Activated CD4-positive, alpha-beta T cell treated with anti-CD3 and anti-CD28 coated beads, Interleukin-2, amount 50 U/mL, for 24 hours (primary cell): ENCODE results near the gene CDIPT.

ENCODE experiments used
- DNase-seq, 2 donors: peaks; one replicate each; pipeline ENCODE4 v3.0.0-alpha.2; 2020; ENCODE audit warnings: low read depth in 1 of 2, low spot score in 1 of 2

CDIPT gene

GRCh38 chr16:29811896-29812665, 50.9 kb downstream of the CDIPT start, which contains the start of gene PRRT2:
Gene PRRT2 (plus strand): TSS chr16:29812193. CDS start chr16:29813055, 862 bp downstream.
- no peak for DNase-seq

DNA sequence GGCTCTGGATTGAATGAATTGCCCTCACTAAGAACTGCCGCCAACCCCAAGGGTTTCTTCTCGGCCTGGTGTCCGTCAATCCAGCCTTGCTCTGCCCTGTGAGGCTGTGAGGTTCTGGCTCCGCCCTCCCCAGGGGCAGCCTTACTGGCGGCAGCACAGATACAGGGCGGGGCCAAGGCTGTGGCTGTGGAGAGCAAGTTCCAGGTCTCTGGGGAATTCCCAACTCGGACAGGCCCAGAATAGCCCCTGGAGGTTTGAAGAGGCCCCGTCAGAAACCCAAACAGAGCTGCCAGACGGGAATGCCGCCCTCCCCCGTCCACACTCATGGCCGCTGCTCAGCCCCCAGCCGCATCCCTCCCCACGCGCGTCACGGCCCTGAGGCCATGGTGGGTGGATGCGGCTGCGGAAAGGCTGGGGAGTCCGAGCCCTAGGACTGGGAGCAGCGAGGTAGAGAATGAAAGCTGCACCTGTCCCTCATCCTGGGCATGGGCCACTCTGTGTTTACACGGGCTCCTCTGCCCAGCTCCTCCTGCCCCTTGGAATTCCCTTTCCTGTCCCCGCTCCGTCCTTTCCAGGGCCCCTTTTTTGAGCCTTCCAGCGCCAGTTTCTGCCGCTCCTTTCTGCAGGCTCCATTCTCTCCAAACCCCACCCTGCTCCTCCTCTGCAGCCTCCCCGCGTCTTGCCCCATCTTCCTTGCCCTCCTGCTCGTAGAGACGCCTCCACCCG, 51.7 kb downstream of the CDIPT start:
- peak in 1 of 2 donors; percentile 70 for DNase-seq

- no peak for DNase-seq
Observed at GRCh38 chr16:29810699-29811169, 52.3 kb downstream of the CDIPT start.

- no peak for DNase-seq
Observed at GRCh38 chr16:29809850-29810698, 53.0 kb downstream of the CDIPT start.

DNA sequence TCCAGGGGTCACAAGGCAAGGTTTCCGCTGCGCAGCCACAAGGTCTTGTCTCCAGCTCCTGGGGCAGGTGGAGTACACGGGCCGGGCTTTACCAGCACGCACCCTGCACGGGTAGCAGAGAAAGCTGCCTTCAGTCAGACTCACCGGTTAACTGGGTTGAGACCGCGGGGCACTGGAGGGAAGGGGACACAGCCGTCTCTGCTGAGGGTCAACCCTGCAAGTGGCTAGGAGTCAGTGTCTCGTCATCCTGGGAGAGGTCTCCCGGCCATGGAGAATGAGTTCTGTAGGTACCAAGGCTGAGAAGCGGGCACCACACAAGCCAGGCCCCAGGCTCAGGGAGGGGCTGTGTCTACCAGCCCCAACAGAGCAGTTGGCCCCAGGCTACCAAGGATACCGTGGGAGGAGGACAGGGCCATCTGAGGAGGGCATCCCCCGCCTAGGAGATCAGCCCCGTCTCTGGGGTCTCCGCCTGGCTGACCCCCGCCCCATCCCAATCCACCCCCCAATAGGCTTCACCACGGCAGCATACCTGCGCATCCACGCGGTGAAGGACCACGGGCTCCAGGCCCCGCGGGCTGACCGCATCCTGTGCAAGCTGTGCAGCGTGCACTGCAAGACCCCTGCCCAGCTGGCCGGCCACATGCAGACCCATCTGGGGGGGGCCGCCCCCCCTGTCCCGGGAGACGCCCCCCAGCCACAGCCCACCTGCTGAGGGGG, 53.8 kb downstream of the CDIPT start:
- DNase-seq = no peak
